Pancreas (tissue), 10 donors: Measurements from ENCODE around the gene MAP2K6. TPM values are rescaled to one million over a fixed set of nuclear protein-coding genes. Genes with fewer than 3 reads are reported as not detected.

Experiments
- ATAC-seq, 4 donors: fragments of 200-7000 bp; cut with Tn5 transposase; one replicate each; pipeline versions ENCODE4 v1.8.0 to v1.9.1; 2020; ENCODE audit warnings: mild to moderate bottlenecking in 4 of 4, moderate library complexity in 4 of 4
- DNase-seq, 6 donors: peaks; one replicate each; pipeline ENCODE4 v3.0.0-alpha.2; 2020
- FAIRE-seq: peaks from 2 replicates; lab custom pipeline; 2012; peaks lifted over from hg19 to GRCh38; lab: Jason Lieb, UNC
- H3K27ac ChIP-seq, 4 donors: fragments of 200-600 bp; sonication (generic); 1 replicate in 3 of 4; 2 replicates in 1 of 4; pipeline versions ENCODE4 v1.5.0 to v1.8.0; 2020
- H3K27me3 ChIP-seq, 4 donors: fragments of 200-600 bp; one replicate each; pipeline ENCODE4 v1.8.0; 2021
- H3K36me3 ChIP-seq, 3 donors: fragments of 200-600 bp; sonication (generic) in 1 of 3; one replicate each; pipeline versions ENCODE4 v1.5.0 to v1.8.0; 2020 to 2021
- H3K4me1 ChIP-seq, 3 donors: fragments of 200-600 bp; one replicate each; pipeline ENCODE4 v1.8.0; 2021
- H3K4me3 ChIP-seq, 4 donors: fragments of 200-600 bp; sonication (generic) in 2 of 4; one replicate each; pipeline versions ENCODE4 v1.5.0 to v1.8.0; 2020 to 2021
- H3K9me3 ChIP-seq, 4 donors: fragments of 200-600 bp; one replicate each; pipeline ENCODE4 v1.8.0; 2021
- CTCF ChIP-seq, 4 donors: fragments of 200-600 bp; sonication (generic) in 3 of 4; IDR thresholded peaks; one replicate each; pipeline versions ENCODE4 v1.5.0 to v1.8.0; 2021; ENCODE audit warnings: antibody characterized with exemption in 4 of 4
- WGBS, 2 donors: extraction: QIAGEN DNeasy Blood & Tissue Kit; methylation state at CpG; one replicate each; pipeline ENCODE4 v1.1.7; 2013; 5-methylcytosine and 5-hydroxymethylcytosine counted together
- intact Hi-C, 3 donors: fragments of 100-400 bp; cut with DNase I; formaldehyde crosslinking; loops; one replicate each; pipeline versions ENCODE4 v1.11.1 to v1.14.2; 2022
- polyA plus RNA-seq, 2 donors: library from polyadenylated mRNA; stranded (reverse); fragments of 200-250 nt; gene quantifications; one replicate each; pipeline ENCODE4 v1.2.3, GENCODE V29; 2013
- total RNA-seq, 6 donors: library from RNA; stranded (reverse); fragmentation: NEBNext Ultra II Directional in 4 of 6; extraction: Animal tissue kit (Norgen Biotek cat#: 25700) in 4 of 6; gene quantifications; one replicate each; pipeline versions ENCODE4 v1.2.1 to v1.2.4, GENCODE V29; 2021 to 2023
- donor health status: healthy with polysubstance abuse.
- donor health status: DM: no; HTN: no; CAD: no; lungs with moderate emphysema.
- donor health status: DM: no; HTN: no; CAD: no.
- donor health status: control.
- donor health status: control.
- donor health status: Bipolar disorder and iron deficiency.
- donor health status: DM: yes; HTN: yes; CAD: no.
- donor health status: DM: no; HTN: no; CAD: no.
- donor health status: DM: no; HTN: no; CAD: no.
- donor health status: DM: yes; HTN: yes; CAD: no.

Gene MAP2K6
- total and polyA plus RNA-seq, 8 donors: 6.2 to 12.9 (median 9.0) TPM

GRCh38 chr17:69505740-69506139 is 91.2 kb downstream of the MAP2K6 start:
- DNase-seq (no peak), FAIRE-seq (no peak), ATAC-seq (no peak)
- WGBS, 2 donors: 88 to 90% methylated on average over 3 of the region's 3 CpGs
- H3K4me3 ChIP-seq: no peak overlapping the region
- intact Hi-C loops: no loop called here
- peaks cover 8 to 17% (median 15%) of the 10 kb centered on the region in 3 donors for H3K4me1 ChIP-seq
- no peaks in the 10 kb centered on the region for H3K27me3 ChIP-seq
- no peaks in the 10 kb centered on the region for H3K36me3 ChIP-seq
- H3K27ac ChIP-seq: no peak overlapping the region
- no peaks in the 10 kb centered on the region for H3K9me3 ChIP-seq
- no peak for TF ChIP-seq CTCF (IDR thresholded peaks at IDR 0.05)

- H3K27ac ChIP-seq: no peak overlapping the region
- H3K4me3 ChIP-seq: no peak overlapping the region
- H3K27me3 ChIP-seq: no peaks in the 10 kb centered on the region
- intact Hi-C loops: no loop called here
- DNase-seq (no peak), FAIRE-seq (no peak), ATAC-seq (no peak)
- WGBS, 2 donors: 97 to 100% methylated on average over 1 of the region's 1 CpG
- H3K36me3 ChIP-seq: no peaks in the 10 kb centered on the region
- no peaks in the 10 kb centered on the region for H3K9me3 ChIP-seq
- H3K4me1 ChIP-seq: peaks cover under 1 to 9% (median 8%) of the 10 kb centered on the region in 3 donors
- no peak for TF ChIP-seq CTCF (IDR thresholded peaks at IDR 0.05)
Observed at GRCh38 chr17:69506489-69506888, 92.0 kb downstream of the MAP2K6 start.

- Histone ChIP-seq H3K36me3 (no peaks in the 10 kb centered on the region), H3K4me1 (peaks cover 0 to 5% (median 0%) of the 10 kb centered on the region in 3 donors), H3K27ac (no peak overlapping the region), H3K27me3 (no peaks in the 10 kb centered on the region), H3K9me3 (no peaks in the 10 kb centered on the region), H3K4me3 (no peak overlapping the region)
- TF ChIP-seq CTCF (IDR thresholded peaks at IDR 0.05): no peak
- FAIRE-seq (no peak), ATAC-seq (no peak), DNase-seq (no peak)
- 53 to 56% methylated on average over 1 of the region's 1 CpG for whole genome bisulfite sequencing, 2 donors
- intact Hi-C loops: no loop called here
Observed at GRCh38 chr17:69508814-69509213, 94.3 kb downstream of the MAP2K6 start.

- Histone ChIP-seq H3K4me3 (no peak overlapping the region), H3K27ac (no peak overlapping the region), H3K36me3 (no peaks in the 10 kb centered on the region), H3K9me3 (no peaks in the 10 kb centered on the region), H3K27me3 (no peaks in the 10 kb centered on the region), H3K4me1 (no peaks in the 10 kb centered on the region)
- ATAC-seq (no peak), FAIRE-seq (no peak), DNase-seq (no peak)
- no peak for TF ChIP-seq CTCF (IDR thresholded peaks at IDR 0.05)
- WGBS, 2 donors: 77 to 83% methylated on average over 7 of the region's 7 CpGs
- intact Hi-C loops: no loop called here
Observed at GRCh38 chr17:69511250-69511649, 96.8 kb downstream of the MAP2K6 start.

GRCh38 chr17:69512946-69513345 is 98.4 kb downstream of the MAP2K6 start:
- Histone ChIP-seq H3K36me3 (no peaks in the 10 kb centered on the region), H3K27ac (no peak overlapping the region), H3K9me3 (no peaks in the 10 kb centered on the region), H3K4me3 (no peak overlapping the region), H3K27me3 (no peaks in the 10 kb centered on the region), H3K4me1 (no peaks in the 10 kb centered on the region)
- WGBS, 2 donors: 93 to 96% methylated on average over 5 of the region's 5 CpGs
- DNase-seq (no peak), FAIRE-seq (no peak), ATAC-seq (no peak)
- no peak for TF ChIP-seq CTCF (IDR thresholded peaks at IDR 0.05)
- intact Hi-C loops: no loop called here
